Neural cell (in vitro differentiated cells): ENCODE data around the gene PNLIPRP2.

ENCODE experiments used
- EZH2 ChIP-seq: fragments of 200-600, 300-800 bp; shearing (Covaris generic), sonication (generic); IDR thresholded peaks from 2 replicates; pipeline ENCODE4 v1.6.1; 2014; ENCODE audit warnings: antibody characterized with exemption, low read length, borderline replicate concordance, mild to moderate bottlenecking; ENCODE audit not compliant: insufficient read depth, poor library complexity, severe bottlenecking
- RAD21 ChIP-seq: fragments of 450-650 bp; conservative IDR thresholded peaks from 2 replicates; pipeline ENCODE4 v1.6.1; 2014; ENCODE audit warnings: antibody characterized with exemption, mild to moderate bottlenecking, moderate library complexity
- TF ChIP-seq, protein P1 (sequence below): fragments of 450-650 bp; IDR thresholded peaks from 2 replicates; pipeline ENCODE4 v1.5.1; 2014; ENCODE audit warnings: antibody characterized with exemption, mild to moderate bottlenecking, moderate library complexity; ENCODE audit not compliant: poor library complexity, severe bottlenecking

DNA sequence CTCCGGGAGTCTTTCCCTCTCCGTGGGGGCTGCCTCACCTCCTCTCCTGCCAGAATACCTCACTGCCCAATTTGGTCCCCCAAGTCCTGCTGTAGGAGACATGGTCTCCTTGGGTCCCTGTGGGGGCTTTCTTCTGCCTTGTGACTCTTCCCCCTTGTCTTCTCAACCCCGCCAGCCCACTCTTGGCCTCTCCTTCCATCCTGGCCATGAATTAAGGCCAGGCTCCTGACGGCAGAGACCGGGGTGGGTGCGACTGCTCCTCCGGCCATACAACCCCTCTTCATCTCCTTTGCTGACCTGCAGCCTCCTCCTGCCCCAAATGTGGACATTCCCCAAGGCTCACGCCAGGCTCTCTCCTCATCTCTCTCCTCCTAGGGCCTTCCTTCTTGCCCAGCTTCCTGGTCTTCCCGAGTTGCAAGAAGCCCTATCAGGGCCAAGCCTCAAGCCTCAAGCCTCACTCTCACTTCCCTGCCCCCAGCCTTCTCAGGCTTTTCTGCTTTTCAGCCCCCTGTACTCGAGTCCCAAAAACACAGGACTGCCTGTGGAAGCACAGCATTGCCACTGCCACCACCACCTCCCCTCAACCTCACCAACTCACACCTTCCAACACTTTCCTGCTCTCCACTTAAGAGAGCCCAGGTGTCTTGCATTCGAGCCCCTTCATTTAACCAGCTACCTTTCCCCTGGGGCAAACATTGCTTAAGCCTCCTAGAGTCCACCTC lies 1.3 kb downstream of the PNLIPRP2 start:
- no peak for TF ChIP-seq EZH2
- TF ChIP-seq, protein P1, sequence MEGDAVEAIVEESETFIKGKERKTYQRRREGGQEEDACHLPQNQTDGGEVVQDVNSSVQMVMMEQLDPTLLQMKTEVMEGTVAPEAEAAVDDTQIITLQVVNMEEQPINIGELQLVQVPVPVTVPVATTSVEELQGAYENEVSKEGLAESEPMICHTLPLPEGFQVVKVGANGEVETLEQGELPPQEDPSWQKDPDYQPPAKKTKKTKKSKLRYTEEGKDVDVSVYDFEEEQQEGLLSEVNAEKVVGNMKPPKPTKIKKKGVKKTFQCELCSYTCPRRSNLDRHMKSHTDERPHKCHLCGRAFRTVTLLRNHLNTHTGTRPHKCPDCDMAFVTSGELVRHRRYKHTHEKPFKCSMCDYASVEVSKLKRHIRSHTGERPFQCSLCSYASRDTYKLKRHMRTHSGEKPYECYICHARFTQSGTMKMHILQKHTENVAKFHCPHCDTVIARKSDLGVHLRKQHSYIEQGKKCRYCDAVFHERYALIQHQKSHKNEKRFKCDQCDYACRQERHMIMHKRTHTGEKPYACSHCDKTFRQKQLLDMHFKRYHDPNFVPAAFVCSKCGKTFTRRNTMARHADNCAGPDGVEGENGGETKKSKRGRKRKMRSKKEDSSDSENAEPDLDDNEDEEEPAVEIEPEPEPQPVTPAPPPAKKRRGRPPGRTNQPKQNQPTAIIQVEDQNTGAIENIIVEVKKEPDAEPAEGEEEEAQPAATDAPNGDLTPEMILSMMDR, result no peak
- no peak for TF ChIP-seq RAD21
